Measurements from ENCODE around the gene TGM4.
"Not testable (repeated sequence)": the region's sequence is repeated elsewhere in the genome, so short reads cannot be mapped to it uniquely, and the experiment has no call there.

Gene TGM4

GRCh38 chr3:44915702-44916438 is 41.5 kb downstream of the TGM4 start:
- DNase-seq (ENCODE audit: low spot score) = peak; percentile 38

- DNase-seq (ENCODE audit: low spot score) = no peak
These were observed 43.7 kb downstream of the TGM4 start for GRCh38 chr3:44918087-44918486.

GRCh38 chr3:44918581-44918980 is 44.2 kb downstream of the TGM4 start:
- no peak for DNase-seq (ENCODE audit: low spot score)

- no peak for DNase-seq (ENCODE audit: low spot score)
These were observed 45.7 kb downstream of the TGM4 start for GRCh38 chr3:44920081-44920480.

GRCh38 chr3:44923632-44924456 is 49.4 kb downstream of the TGM4 start:
- peak; percentile 75 for DNase-seq (ENCODE audit: low spot score)

DNA sequence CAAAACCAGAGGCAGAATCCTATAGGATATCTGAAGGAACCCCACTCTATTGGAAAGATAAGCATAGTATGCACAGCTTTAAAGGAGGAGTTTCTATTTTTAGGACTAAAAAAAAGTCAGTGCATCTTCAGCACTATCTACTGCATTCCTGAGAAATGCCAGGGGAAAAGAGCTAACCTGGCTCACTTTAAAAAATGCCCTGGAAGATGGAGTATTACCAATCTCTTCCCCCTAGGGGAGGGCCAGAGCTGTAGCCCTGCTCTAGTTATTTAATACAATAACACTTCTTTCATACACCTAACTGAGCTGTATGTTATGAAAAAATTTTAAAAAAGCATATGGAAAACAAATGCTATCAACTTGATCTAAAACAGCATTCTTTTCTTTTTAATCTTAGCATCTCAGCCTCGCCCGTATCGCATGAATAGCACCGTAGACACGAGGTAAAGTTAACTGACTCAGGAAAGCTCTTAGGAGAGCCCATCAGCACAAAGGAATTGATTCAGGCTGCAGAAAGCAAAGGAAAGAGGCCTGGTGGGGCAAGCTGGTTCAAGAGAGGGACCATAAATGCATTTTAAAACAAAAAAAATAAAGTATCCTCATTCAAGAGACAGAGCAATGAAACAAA is 50.2 kb downstream of the TGM4 start:
- no peak for DNase-seq (ENCODE audit: low spot score)

DNA sequence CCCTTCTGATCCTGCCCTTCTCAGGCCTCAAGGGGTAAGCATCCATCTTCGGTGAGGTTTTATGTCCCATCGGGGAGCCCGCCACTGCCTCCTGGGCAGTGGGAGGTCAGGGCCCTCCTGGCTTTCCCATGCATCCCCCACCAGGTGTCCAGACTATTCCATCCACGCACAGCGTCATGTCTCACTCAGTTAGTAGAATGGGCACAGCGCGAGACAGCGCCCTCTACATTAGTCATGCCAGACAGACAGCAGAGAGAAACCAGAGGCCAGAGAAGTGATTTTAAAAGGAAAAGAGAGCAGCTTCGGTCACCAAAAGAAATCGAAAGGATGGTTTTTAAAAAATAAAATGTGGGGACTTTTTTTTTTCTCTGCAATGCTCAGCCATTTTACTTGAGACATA is 51.8 kb downstream of the TGM4 start:
- no peak for DNase-seq (ENCODE audit: low spot score)

- DNase-seq (ENCODE audit: low spot score) = no peak
These were observed 52.5 kb downstream of the TGM4 start for GRCh38 chr3:44926921-44927320.

DNA sequence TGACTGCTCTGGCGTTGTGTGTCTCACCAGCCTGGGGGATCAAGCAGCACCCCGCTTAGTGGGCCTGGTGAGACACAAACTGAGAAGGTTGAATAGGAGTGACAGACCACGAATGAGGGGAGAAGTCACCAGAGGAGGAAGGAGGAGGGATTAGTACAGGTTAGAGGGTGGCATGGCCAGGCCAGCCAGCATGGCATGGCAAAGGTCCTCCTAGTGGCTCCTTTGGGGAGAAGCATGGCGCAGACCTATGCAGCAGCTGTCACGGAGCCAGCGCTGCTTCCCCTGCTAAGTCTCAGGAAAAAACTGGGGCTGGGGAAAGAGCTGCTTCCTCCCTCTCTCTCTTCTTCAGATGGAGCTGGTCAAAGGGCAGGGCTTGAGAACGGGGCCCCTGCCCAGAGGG is 53.0 kb downstream of the TGM4 start:
- DNase-seq (ENCODE audit: low spot score) = no peak

DNA sequence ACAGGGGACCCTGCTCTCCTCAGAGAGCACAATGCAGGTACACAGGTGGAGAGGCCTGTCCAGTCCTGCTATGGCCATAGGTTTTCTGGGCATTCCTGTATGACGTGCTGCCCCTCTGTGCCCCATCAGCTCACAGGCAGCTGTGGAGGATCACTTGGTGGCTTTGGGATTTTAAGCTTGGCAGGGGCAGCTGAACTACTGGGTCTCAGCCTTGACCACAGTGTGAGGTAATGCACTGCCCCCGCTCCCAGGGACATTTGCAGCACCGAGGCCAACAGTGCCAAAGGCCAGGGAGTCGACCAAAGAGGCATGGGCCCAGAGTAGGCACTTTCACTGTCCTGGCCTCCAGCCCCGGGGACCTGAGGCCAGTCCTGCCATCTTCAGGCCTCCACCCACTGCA is 55.4 kb downstream of the TGM4 start:
- DNase-seq (ENCODE audit: low spot score) = no peak

DNA sequence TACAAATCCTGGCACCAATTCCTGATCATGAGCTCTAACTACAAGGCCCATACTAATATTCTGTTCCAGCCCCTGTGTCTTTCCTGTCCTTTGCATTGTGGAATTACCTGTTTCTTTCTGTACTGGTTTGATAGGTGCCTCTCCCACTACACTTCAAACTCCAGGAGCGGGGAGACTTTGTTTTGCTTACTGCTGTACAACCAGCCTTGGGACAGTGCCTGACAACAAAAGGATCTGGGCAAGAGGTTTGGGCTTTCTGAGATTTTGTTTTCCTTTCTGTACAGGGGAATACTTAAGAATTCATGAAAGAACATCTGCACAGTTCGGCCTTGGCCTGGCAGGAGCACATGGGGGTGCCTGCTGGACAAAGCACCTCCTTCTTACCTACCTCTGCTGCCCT is 56.5 kb downstream of the TGM4 start:
- no peak for DNase-seq (ENCODE audit: low spot score)

DNA sequence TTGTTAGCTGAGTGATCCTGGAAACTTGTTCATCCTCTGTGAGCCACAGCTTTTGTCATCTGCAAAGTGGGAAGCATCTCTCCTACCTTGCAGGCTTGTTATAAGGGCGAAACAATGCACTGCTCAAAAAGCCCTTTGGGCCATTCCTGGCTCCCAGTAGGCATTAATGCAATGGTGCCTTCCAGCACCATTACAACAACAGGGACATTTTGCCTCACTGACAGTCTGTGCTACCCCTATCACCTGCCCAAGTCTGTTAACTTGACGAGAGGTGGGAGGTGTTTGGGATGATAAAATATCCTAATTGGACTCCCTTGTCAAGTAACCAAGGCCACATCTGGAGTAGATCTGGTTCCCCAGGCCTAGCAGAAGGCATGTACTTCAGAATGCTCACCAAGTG is 57.4 kb downstream of the TGM4 start:
- DNase-seq (ENCODE audit: low spot score) = no peak

GRCh38 chr3:44932271-44932670 is 57.9 kb downstream of the TGM4 start:
- DNase-seq (ENCODE audit: low spot score) = no peak

GRCh38 chr3:44932986-44933944 is 58.9 kb downstream of the TGM4 start:
- DNase-seq (ENCODE audit: low spot score) = no peak

GRCh38 chr3:44939581-44940036 is 65.2 kb downstream of the TGM4 start:
- DNase-seq (ENCODE audit: low spot score) = no peak

GRCh38 chr3:44942202-44942921 is 68.0 kb downstream of the TGM4 start:
- DNase-seq (ENCODE audit: low spot score) = peak; percentile 62

GRCh38 chr3:44948239-44948638 is 73.8 kb downstream of the TGM4 start:
- no peak for DNase-seq (ENCODE audit: low spot score)

- not testable (repeated sequence) for DNase-seq (ENCODE audit: low spot score)
These were observed 75.4 kb downstream of the TGM4 start for GRCh38 chr3:44949770-44950169.

DNA sequence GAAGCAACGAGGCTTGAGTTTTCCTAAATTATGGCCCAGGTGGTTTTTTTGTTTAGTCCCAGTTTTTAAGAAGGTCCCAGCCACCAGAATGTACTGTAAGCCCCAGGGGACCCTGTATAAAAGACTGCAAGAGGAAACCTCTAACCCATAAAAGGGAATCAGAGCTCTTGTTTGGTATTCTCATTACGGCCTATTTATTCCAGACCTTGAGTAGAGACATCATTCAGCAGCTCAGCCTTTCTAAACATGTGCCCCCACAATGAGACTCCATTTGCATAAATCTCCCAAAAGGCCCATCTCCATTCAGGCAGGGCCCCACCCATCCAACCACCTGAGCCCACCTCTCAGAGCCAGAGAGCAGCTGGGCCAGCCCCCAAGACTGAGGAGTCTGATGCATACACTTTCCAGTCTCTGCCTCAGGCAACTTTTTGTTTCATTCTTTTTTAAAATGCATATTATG is 75.9 kb downstream of the TGM4 start:
- DNase-seq (ENCODE audit: low spot score) = no peak

DNA sequence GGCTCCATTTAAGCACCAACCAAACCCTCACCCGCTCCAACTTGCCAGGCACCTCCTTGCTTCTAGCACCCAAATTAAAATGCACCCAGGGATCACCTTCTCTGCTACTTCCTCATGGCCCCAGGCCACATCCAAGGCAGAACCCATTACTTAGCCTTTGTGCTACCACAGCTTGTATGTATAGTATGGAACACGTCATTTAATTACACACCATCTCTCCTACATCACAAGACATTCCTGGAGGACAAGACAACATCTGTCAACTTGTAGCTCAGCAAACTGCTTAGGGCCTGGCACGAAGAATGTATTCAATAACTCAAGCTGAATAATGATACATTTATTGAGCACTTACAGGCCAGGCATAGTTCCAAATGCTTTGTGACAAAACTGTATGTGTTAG is 78.3 kb downstream of the TGM4 start:
- no peak for DNase-seq (ENCODE audit: low spot score)

DNA sequence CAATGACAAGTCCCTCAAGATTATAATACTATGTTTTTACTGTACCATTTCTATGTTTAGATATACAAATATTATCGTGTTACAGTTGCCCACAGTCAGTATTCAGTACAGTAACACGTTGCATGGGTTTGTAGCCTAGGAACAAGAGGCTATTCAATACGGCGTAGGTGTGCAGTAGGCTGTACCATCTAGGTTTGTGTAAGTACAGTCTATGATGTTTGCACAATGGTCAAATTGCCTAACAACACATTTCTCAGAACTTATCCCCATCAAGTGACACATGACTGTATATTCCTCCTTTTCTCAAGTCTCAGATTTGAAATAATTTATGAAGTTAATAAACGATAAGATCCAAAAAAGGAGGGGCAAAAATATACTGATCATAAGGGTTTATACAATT is 79.9 kb downstream of the TGM4 start:
- DNase-seq (ENCODE audit: low spot score) = no peak

Data from AG20443 (cell line).